HepG2 (cell line): Measurements from ENCODE around the gene BTG3. TPM values are rescaled to one million over a fixed set of nuclear protein-coding genes. Genes with fewer than 3 reads are reported as not detected.

Experiments
- ARHGAP35 ChIP-seq: sonication (generic); formaldehyde crosslinking; IDR thresholded peaks from 2 replicates; pipeline ENCODE4 v1.9.0; 2022; ENCODE audit warnings: mild to moderate bottlenecking, inconsistent platforms, moderate library complexity, missing genetic modification reagents, borderline replicate concordance
- CHCHD3 ChIP-seq: sonication (generic); formaldehyde crosslinking; IDR thresholded peaks from 2 replicates; pipeline ENCODE4 v1.8.0; 2022; ENCODE audit warnings: mild to moderate bottlenecking, missing genetic modification reagents, moderate library complexity
- CREB1 ChIP-seq, 2 experiments: fragments of 450-650 bp in 1 of 2; IDR thresholded peaks; 2 replicates each; pipeline ENCODE4 v1.6.1; 2016 to 2017; ENCODE audit warnings: control low read depth in 1 of 2, mild to moderate bottlenecking in 1 of 2, missing compliant biosample characterization in 1 of 2, missing genetic modification characterization in 1 of 2
- ELF4 ChIP-seq: sonication (generic); formaldehyde crosslinking; IDR thresholded peaks from 2 replicates; pipeline ENCODE4 v1.5.0; 2020; ENCODE audit warnings: missing genetic modification reagents, mild to moderate bottlenecking, moderate library complexity, borderline replicate concordance
- EP300 ChIP-seq, 3 experiments: sonication (generic) in 1 of 3; formaldehyde crosslinking in 1 of 3; IDR thresholded peaks; 2 replicates each; pipeline versions ENCODE4 v1.5.1 to v1.6.1; 2011 to 2020; ENCODE audit warnings: low read depth in 2 of 3, low read length in 2 of 3, borderline replicate concordance in 1 of 3, improper control_type of control experiment in 1 of 3, mild to moderate bottlenecking in 1 of 3, missing genetic modification reagents in 1 of 3, moderate library complexity in 1 of 3
- SMAD9 ChIP-seq: sonication (generic); formaldehyde crosslinking; IDR thresholded peaks from 2 replicates; pipeline ENCODE4 v1.5.1; 2020; ENCODE audit warnings: mild to moderate bottlenecking, missing genetic modification reagents
- UBTF ChIP-seq: sonication (generic); formaldehyde crosslinking; IDR thresholded peaks from 2 replicates; pipeline ENCODE4 v1.4.0; 2020; ENCODE audit warnings: mild to moderate bottlenecking, missing genetic modification reagents
- XBP1 ChIP-seq: sonication (generic); formaldehyde crosslinking; IDR thresholded peaks from 2 replicates; pipeline ENCODE4 v1.5.0; 2020; ENCODE audit warnings: missing genetic modification reagents
- ZBTB14 ChIP-seq: sonication (generic); formaldehyde crosslinking; IDR thresholded peaks from 2 replicates; pipeline ENCODE4 v1.4.0; 2020; ENCODE audit warnings: missing genetic modification reagents
- ZBTB38 ChIP-seq: sonication (generic); formaldehyde crosslinking; IDR thresholded peaks from 2 replicates; pipeline ENCODE4 v1.5.1; 2020; ENCODE audit warnings: mild to moderate bottlenecking, missing genetic modification reagents
- ZNF142 ChIP-seq: sonication (generic); formaldehyde crosslinking; IDR thresholded peaks from 2 replicates; pipeline ENCODE4 v1.4.0; 2020; ENCODE audit warnings: missing genetic modification reagents
- ZNF558 ChIP-seq: sonication (generic); formaldehyde crosslinking; IDR thresholded peaks from 2 replicates; pipeline ENCODE4 v1.9.0; 2022; ENCODE audit warnings: mild to moderate bottlenecking, missing genetic modification reagents, borderline replicate concordance
- ZNF607 ChIP-seq: sonication (generic); formaldehyde crosslinking; IDR thresholded peaks from 2 replicates; pipeline ENCODE4 v1.5.1; 2020; ENCODE audit warnings: missing genetic modification reagents, mild to moderate bottlenecking, borderline replicate concordance
- ZNF761 ChIP-seq: sonication (generic); formaldehyde crosslinking; conservative IDR thresholded peaks from 2 replicates; pipeline ENCODE4 v1.4.0; 2020; ENCODE audit warnings: mild to moderate bottlenecking, missing genetic modification reagents
- polyA plus RNA-seq, 8 experiments: library from polyadenylated mRNA; depleted of rRNA in 3 of 8; stranded (reverse) in 7 of 8; unstranded in 1 of 8; fragments of >200 nt; fragmentation: Illumina TruSeq in 4 of 8; extraction: Trizol in 4 of 8; gene quantifications; 2 replicates each; pipeline versions ENCODE4 v1.2.1 to v1.2.3, GENCODE V29; 2011 to 2016; ENCODE audit warnings: low read depth in 4 of 8, missing spikeins in 1 of 8, mixed read lengths in 1 of 8; ENCODE audit not compliant: insufficient read depth in 1 of 8
- total RNA-seq, 5 experiments: library from RNA; depleted of rRNA; stranded (reverse); fragments of >200 nt; fragmentation: Illumina TruSeq; extraction: Trizol; gene quantifications; 2 replicates each; pipeline ENCODE4 v1.2.3, GENCODE V29; 2016; ENCODE audit warnings: low read depth in 1 of 5
- TF ChIP-seq, protein P1 (sequence below): sonication (generic); formaldehyde crosslinking; IDR thresholded peaks from 2 replicates; pipeline ENCODE4 v1.5.1; 2020; ENCODE audit warnings: missing genetic modification reagents, mild to moderate bottlenecking, borderline replicate concordance

Gene BTG3
- total and polyA plus RNA-seq, 2 of the 13 experiments (the other 11 are each of a cell fraction or from before 2014, with no cell fraction given), result 13.9 to 27.4 TPM

- TF ChIP-seq, protein P1, sequence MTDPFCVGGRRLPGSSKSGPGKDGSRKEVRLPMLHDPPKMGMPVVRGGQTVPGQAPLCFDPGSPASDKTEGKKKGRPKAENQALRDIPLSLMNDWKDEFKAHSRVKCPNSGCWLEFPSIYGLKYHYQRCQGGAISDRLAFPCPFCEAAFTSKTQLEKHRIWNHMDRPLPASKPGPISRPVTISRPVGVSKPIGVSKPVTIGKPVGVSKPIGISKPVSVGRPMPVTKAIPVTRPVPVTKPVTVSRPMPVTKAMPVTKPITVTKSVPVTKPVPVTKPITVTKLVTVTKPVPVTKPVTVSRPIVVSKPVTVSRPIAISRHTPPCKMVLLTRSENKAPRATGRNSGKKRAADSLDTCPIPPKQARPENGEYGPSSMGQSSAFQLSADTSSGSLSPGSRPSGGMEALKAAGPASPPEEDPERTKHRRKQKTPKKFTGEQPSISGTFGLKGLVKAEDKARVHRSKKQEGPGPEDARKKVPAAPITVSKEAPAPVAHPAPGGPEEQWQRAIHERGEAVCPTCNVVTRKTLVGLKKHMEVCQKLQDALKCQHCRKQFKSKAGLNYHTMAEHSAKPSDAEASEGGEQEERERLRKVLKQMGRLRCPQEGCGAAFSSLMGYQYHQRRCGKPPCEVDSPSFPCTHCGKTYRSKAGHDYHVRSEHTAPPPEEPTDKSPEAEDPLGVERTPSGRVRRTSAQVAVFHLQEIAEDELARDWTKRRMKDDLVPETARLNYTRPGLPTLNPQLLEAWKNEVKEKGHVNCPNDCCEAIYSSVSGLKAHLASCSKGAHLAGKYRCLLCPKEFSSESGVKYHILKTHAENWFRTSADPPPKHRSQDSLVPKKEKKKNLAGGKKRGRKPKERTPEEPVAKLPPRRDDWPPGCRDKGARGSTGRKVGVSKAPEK, result no peak
- TF ChIP-seq SMAD9 (CRISPR knock-in tag), result no peak
- TF ChIP-seq ZNF558 (CRISPR knock-in tag), result peak; percentile 81; the same call in 1 of the 2 replicates
- TF ChIP-seq CHCHD3 (CRISPR knock-in tag), result no peak
- peak; percentile 17; the same call in 1 of the 2 replicates for TF ChIP-seq ZBTB38 (CRISPR knock-in tag)
- peak; percentile 70; the same call in 1 of the 2 replicates for TF ChIP-seq ARHGAP35 (CRISPR knock-in tag)
- no peak for TF ChIP-seq EP300 (IDR thresholded peaks at IDR 0.05; ENCODE audit: low read depth in 2 of 2, low read length in 2 of 2)
- no peak; the same call in 1 of the 2 replicates for TF ChIP-seq EP300 (CRISPR knock-in tag; IDR thresholded peaks at IDR 0.05; ENCODE audit: borderline replicate concordance)
- TF ChIP-seq ELF4 (CRISPR knock-in tag), result no peak
- no peak for TF ChIP-seq CREB1 (IDR thresholded peaks at IDR 0.05)
- TF ChIP-seq CREB1 (CRISPR knock-in tag; IDR thresholded peaks at IDR 0.05), result no peak
- no peak for TF ChIP-seq XBP1 (CRISPR knock-in tag)
- TF ChIP-seq ZNF607, result peak; percentile 76; the same call in 1 of the 2 replicates
- no peak for TF ChIP-seq ZNF761 (CRISPR knock-in tag)
- peak; percentile 64; the same call in 1 of the 2 replicates for TF ChIP-seq ZNF142 (CRISPR knock-in tag)
- peak; percentile 62; the same call in 1 of the 2 replicates for TF ChIP-seq UBTF
- TF ChIP-seq ZBTB14 (CRISPR knock-in tag), result peak; percentile 96
Observed at GRCh38 chr21:17612565-17613241, at the start of gene BTG3 (continued).
